RWPE1 (cell line): ENCODE data around the gene DEGS2.
A peak's percentile ranks its signal among the peaks of the same experiment; 100 is the strongest.

Experiments used
- CTCF ChIA-PET: fragments of 350-600 bp; sonication (Branson Sonifier 250); formaldehyde crosslinking; extraction: SDS; loops from one replicate; lab custom pipeline; 2021; lab: Yijun Ruan, JAX
- POLR2A ChIA-PET: fragments of 400-600 bp; formaldehyde crosslinking; extraction: SDS; loops from one replicate; lab custom pipeline; 2020; ENCODE audit warnings: antibody characterized with exemption; ENCODE audit not compliant: low non-redundant PET; lab: Yijun Ruan, JAX
- DNase-seq: peaks from one replicate; pipeline ENCODE4 v3.0.0; 2012; ENCODE audit warnings: low spot score
- H3K27ac ChIP-seq: fragments of 450-650 bp; 2 replicates; pipeline ENCODE4 v1.5.1; 2017
- CTCF ChIP-seq: fragments of 450-650 bp; conservative IDR thresholded peaks from 2 replicates; pipeline ENCODE4 v1.5.1; 2017; ENCODE audit warnings: low read depth, mild to moderate bottlenecking

The DEGS2 gene

GRCh38 chr14:100118396-100119011 is 40.9 kb downstream of the DEGS2 start:
- CTCF ChIA-PET: interaction anchor here (0.6 to 2.1 kb wide), 2 partner anchors 10 to 93 kb away, joined by 3 to 10 read pairs; no protein-coding TSS in a partner anchor
- no peak for DNase-seq
- H3K27ac ChIP-seq: peak overlapping the region; percentile 13; the same call in 1 of the 2 replicates
- no peak for TF ChIP-seq CTCF
- POLR2A ChIA-PET: no interaction called here

GRCh38 chr14:100117633-100118395 is 41.6 kb downstream of the DEGS2 start:
- no peak overlapping the region for H3K27ac ChIP-seq
- ChIA-PET POLR2A (no interaction called here), CTCF (interaction anchor here (0.6 to 2.1 kb wide), 3 partner anchors 10 to 121 kb away, joined by 3 to 10 read pairs (median 4); no protein-coding TSS in a partner anchor)
- no peak for DNase-seq
- TF ChIP-seq CTCF: no peak

- ChIA-PET POLR2A (no interaction called here), CTCF (interaction anchor here (2.1 kb wide), 1 partner anchor 9 kb away, joined by 10 read pairs; no protein-coding TSS in a partner anchor)
- no peak for TF ChIP-seq CTCF
- DNase-seq: no peak
- H3K27ac ChIP-seq: no peak overlapping the region
Measured at GRCh38 chr14:100117026-100117425, 42.4 kb downstream of the DEGS2 start.

- TF ChIP-seq CTCF: no peak
- H3K27ac ChIP-seq: no peak overlapping the region
- no peak for DNase-seq
- CTCF ChIA-PET: no interaction called here
- POLR2A ChIA-PET: no interaction called here
Measured at GRCh38 chr14:100116134-100116533, 43.3 kb downstream of the DEGS2 start.

- no peak for DNase-seq
- H3K27ac ChIP-seq: no peak overlapping the region
- ChIA-PET POLR2A (no interaction called here), CTCF (no interaction called here)
- no peak for TF ChIP-seq CTCF
Measured at GRCh38 chr14:100115726-100116125, 43.7 kb downstream of the DEGS2 start.

- no peak overlapping the region for H3K27ac ChIP-seq
- TF ChIP-seq CTCF: no peak
- CTCF ChIA-PET: no interaction called here
- no peak for DNase-seq
- POLR2A ChIA-PET: no interaction called here
Measured at GRCh38 chr14:100115236-100115635, 44.2 kb downstream of the DEGS2 start.
